Measurements from ENCODE around the gene ACOT6. TPM values are rescaled to one million over a fixed set of nuclear protein-coding genes. Genes with fewer than 3 reads are reported as not detected.

The ACOT6 gene
- total RNA-seq, 2 donors from 2014 or later: not detected

DNA sequence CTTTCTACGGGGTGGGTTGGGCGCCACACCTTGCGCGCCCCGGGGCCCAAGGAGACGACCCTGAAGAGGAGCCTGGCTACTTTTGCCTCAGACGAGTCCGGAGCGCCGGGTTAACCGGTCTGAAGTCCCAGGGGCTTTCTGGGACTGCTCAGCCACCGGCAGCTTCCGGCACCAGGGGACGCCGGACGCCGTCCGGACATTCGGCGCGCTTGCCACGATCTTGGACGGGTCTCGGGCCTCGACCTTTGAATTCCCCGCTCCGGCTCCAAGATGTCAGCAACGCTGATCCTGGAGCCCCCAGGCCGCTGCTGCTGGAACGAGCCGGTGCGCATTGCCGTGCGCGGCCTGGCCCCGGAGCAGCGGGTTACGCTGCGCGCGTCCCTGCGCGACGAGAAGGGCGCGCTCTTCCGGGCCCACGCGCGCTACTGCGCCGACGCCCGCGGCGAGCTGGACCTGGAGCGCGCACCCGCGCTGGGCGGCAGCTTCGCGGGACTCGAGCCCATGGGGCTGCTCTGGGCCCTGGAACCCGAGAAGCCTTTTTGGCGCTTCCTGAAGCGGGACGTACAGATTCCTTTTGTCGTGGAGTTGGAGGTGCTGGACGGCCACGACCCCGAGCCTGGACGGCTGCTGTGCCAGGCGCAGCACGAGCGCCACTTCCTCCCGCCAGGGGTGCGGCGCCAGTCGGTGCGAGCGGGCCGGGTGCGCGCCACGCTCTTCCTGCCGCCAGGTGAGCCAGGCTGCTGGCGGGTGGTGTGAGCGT lies 20.4 kb upstream of the ACOT6 start, which contains the start of gene ACOT4:
ACOT4 (plus strand) TSS at position 184 of the 760 bp plus-strand sequence; CDS start at position 271, 87 bp downstream.
- DNase-seq: peak; percentile 32 to 67
- intact Hi-C loops (cut with DNase I, micrococcal nuclease): no loop called here
- peak; percentile 97 for ATAC-seq

DNA sequence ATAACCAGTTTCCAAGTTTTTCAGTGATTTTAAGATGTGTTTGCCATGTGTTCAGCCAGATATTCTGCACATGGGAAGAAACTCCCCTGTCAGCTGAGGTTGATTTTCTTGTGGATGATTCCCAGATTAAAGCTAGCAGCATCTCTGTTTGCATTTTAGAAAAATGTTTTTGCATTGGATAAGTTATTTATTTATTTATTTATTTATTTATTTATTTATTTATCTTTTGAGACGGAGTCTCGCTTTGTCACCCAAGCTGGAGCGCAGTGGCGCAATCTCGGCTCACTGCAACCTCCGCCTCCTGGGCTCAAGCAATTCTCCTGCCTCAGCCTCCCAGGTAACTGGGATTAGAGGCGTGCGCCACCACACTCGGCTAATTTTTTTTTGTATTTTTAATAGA lies 17.8 kb upstream of the ACOT6 start:
- ATAC-seq: no peak

DNA sequence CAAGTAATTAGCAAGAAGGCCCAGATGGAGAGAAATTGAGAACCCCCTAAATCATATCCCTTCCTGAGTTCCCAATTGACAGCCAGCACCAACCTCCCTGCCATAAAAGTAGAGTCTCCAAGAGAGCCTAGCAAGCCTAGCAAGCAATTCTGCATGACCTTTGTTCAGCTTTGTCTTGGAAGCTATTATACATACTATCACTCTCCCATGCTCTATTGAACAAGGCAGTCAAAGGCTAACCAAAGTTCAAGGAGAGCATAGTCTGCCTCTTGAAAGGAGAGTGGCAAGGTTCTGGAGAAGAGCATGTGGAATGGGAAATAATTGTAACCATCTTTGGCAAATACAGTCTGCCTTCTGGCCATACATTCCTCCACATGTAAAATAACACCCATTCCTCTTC lies 12.8 kb upstream of the ACOT6 start:
- ATAC-seq: peak; percentile 99

More for the DNA sequence above, 17.8 kb upstream of the ACOT6 start:
- no peak for DNase-seq
- intact Hi-C loops (cut with DNase I, micrococcal nuclease): no loop called here

DNA sequence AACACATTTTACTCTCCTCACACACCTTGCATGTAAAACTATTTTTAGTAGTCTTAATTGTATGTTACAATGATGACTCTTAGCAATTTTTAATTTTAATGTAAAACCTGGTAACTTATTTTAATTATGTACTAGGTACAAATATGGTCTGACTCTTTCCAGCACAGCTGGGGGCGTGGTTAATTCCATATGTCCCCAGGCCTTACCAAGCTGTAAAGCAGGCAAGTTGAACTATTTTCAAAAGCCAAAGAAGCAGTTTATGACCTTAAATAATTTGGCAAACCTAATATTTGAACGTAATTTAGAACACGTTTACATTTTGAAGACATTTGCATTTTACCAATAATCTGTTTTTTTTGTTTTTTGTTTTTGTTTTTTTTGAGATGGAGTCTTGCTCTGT lies 9.3 kb upstream of the ACOT6 start:
- ATAC-seq (no peak), DNase-seq (no peak)
- intact Hi-C loops (cut with DNase I, micrococcal nuclease): no loop called here

More for the DNA sequence above, 12.8 kb upstream of the ACOT6 start:
- intact Hi-C loops (cut with DNase I, micrococcal nuclease): no loop called here
- no peak for DNase-seq

DNA sequence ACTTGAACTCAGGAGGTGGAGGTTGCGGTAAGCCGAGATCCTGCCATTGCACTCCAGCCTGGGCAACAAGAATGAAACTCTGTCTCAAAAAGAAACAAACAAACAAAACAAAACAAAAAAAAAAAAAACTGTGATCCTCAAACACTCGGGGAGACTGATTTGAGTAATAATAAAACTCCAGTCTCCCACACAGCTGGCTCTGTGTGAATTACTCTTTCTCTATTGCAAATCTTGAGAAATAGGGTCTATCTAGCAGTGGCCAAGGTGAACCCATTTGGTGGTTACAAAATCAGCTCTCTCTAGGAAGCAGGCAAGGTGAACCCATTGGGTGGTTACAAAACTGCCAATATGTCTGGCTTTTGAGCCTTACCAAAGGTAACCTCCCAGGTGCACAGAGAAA lies 6.0 kb upstream of the ACOT6 start:
- ATAC-seq: no peak
- intact Hi-C loops (cut with DNase I, micrococcal nuclease): no loop called here
- DNase-seq: no peak

DNA sequence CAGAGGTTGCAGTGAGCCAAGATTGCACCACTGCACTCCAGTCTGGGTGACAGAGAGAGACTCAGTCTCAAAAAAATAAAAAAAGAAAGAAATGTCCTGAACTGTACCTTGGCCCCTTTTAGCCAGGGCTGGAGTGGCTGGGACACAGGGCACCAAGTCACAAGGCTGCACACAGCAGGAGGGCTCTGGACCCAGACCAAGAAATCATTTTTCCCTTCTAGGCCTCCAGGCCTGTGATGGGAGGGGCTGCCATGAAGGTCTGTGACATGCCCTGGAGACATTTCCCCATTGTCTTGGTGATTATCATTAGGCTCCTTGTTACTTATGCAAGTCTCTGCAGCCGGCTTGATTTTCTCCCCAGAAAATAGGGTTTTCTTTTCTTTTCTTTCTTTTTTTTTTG lies 5.1 kb upstream of the ACOT6 start:
- ATAC-seq (no peak), DNase-seq (no peak)
- intact Hi-C loops (cut with DNase I, micrococcal nuclease): no loop called here

DNA sequence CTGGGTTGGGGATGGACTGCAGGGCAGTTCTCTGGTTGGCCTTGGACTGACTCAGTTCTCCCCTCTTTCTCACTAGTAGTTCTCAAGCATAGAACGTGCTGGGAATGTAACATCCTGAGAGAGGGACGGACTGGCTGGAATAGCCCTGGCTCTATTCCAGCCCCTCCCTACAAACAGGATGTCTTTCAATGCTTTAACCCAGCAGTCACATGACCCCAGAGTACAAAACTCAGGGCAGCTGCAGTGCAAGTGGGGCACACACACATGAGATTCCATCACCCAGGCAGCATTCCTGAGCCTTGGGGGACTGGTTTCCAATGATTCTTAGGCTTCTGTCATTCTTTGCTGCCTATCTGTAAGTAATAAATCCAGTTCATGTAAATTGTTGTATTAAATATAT lies 1.6 kb upstream of the ACOT6 start:
- no peak for DNase-seq
- intact Hi-C loops (cut with DNase I, micrococcal nuclease): no loop called here
- no peak for ATAC-seq

DNA sequence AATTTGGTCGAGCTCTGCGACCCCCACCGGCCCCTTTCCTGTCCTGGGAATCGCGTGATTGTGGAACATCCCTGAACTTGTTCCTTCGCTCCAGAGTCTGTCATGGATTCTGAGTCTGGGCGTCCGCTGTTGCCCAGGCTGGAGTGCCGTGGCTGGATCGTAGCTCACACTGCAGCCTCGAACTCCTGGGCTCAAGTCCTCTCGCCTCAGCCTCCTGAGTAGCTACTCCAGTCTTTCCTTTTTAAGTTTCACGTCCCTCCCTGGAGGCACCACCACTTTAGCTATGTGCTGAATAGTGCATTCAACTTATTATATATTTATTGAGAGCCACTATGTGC lies 698 bp downstream of the ACOT6 start:
- ATAC-seq (peak; percentile 34), DNase-seq (no peak)
- intact Hi-C loops (cut with DNase I, micrococcal nuclease): no loop called here

DNA sequence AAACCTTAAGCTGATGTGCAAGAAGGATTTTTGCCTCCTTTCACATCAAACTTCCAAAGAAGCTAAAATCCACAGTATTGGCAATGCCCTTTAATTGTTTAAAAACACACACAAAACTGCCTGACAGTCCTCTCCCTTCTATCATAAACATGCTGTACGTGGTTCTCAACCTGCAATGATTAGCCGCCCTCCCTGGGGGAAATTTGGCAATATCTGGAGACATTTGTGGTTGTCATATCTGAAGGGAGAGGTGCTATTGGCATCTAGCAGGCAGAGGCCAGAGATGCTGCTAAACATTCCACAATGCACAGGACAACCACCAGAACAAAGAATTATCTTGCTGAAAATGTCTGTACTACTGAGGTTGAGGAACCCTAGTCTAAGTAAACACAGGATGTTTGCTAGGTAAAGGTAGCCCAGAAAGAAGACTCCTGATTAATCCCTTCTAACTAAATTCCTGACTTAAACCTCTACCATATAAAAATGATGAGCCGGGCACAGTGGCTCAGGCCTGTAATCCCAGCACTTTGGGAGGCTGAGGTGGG lies 1.2 kb downstream of the ACOT6 start:
- ATAC-seq (no peak), DNase-seq (no peak)
- intact Hi-C loops (cut with DNase I, micrococcal nuclease): no loop called here

DNA sequence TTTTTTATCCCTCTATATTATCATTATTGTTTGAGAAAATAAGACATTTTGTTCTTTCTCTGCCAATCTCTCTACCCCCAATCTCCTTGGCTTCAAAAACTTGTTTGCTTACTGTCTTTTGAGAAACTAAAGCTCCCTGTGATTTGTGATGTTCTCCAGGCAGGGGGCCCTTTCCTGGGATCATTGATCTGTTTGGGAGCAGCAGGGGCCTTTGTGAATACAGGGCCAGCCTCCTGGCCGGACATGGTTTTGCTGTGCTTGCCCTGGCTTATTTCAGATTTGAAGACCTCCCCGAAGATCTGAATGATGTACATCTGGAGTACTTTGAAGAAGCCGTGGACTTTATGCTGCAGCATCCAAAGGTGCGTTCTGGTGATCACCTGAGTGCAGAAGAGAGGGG lies 4.5 kb downstream of the ACOT6 start:
- intact Hi-C loops (cut with DNase I, micrococcal nuclease): no loop called here
- ATAC-seq: no peak
- no peak for DNase-seq

DNA sequence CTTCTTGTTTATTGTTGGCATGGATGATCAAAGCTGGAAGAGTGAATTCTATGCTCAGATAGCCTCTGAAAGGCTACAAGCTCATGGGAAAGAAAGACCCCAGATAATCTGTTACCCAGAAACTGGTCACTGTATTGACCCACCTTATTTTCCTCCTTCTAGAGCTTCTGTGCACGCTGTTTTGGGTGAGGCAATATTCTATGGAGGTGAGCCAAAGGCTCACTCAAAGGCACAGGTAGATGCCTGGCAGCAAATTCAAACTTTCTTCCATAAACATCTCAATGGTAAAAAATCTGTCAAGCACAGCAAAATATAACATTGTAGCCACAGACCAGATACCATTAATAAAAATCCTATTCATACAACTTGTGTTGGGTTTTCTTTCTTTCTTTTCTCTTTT lies 7.2 kb downstream of the ACOT6 start:
- no peak for DNase-seq
- intact Hi-C loops (cut with DNase I, micrococcal nuclease): no loop called here
- no peak for ATAC-seq

DNA sequence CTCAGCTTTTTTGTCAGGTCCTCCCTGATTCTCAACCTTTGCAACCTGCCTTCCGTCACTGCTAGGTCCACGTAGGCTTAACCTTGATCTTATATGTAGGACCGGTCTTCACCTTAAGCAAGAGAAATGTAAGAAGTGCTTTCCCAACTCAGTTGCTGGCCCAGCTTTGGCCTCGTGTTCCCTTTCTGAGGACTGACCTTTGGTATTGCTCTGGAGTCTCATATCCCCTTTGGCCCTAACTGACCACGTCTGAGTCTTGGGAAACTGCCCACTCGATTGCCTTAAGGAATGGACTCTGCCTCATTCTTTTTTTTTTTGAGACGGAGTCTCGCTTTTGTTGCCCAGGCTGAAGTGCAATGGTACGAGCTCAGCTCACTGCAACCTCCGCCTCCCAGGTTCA lies 8.0 kb downstream of the ACOT6 start:
- intact Hi-C loops (cut with DNase I, micrococcal nuclease): no loop called here
- ATAC-seq (no peak), DNase-seq (no peak)

DNA sequence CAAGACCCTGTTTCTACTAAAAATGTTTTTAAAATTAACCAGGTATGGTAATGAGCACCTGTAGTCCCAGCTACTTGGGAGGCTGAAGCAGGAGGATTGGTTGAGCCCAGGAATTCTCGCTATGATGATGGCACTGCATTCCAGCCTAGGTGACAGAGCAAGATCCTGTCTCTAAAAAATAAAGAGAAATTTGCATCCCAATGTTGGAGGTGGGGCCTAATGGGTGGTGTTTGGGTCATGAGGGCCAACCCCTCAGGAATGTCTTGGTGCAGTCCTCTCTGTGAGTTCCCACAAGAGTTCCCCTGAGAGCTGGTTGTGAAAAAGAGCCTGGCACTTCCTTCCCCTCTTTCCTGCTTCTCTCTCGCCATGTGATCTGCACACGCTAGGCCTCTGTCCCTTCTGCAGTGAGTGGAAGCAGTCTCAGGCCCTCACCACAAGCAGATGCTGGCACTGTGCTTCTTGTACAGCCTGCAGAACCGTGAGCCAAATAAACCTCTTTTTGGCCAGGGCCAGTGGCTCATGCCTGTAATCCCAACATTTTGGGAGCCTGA lies 11.3 kb downstream of the ACOT6 start:
- DNase-seq (no peak), ATAC-seq (no peak)
- intact Hi-C loops (cut with DNase I, micrococcal nuclease): no loop called here

DNA sequence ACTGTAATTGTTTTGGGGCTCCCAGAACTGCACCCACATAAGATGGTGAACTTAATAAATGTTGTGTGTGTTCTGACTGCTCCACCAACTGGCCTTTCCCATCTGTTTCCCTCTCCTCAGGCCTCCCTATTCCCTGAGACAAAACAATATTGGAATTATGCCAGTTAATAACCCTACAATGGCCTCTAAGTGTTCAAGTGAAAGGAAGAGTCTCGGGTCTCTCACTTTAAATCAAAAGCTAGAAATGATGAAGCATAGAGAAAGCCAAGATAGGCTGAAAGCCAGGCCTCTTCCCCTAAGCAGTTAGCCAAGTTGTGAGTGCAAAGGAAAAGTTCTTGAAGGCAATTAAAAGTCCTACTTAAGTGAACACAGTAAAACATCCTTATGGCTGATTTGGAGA lies 13.4 kb downstream of the ACOT6 start:
- intact Hi-C loops (cut with DNase I, micrococcal nuclease): no loop called here
- ATAC-seq: no peak
- DNase-seq: no peak

DNA sequence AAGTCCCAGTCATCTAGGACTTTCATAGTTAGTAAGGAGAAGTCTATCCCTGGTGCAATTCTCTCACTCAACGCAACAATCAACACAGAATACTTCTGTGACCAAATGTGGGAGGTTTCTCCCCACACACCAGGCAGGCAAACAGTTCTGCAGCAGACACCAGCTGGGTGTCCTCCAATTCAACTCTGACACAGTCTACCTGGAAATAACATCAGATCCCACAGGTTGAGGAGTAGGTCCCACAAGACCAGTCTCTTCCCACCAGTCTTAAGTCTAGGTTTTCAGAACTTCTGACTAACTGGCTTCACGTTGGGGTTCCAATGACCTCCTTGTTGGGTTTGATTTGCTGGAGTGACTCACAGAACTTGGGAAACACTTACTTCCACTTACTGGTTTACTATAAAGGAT lies 14.8 kb downstream of the ACOT6 start:
- ATAC-seq: no peak
- no peak for DNase-seq
- intact Hi-C loops (cut with DNase I, micrococcal nuclease): no loop called here

DNA sequence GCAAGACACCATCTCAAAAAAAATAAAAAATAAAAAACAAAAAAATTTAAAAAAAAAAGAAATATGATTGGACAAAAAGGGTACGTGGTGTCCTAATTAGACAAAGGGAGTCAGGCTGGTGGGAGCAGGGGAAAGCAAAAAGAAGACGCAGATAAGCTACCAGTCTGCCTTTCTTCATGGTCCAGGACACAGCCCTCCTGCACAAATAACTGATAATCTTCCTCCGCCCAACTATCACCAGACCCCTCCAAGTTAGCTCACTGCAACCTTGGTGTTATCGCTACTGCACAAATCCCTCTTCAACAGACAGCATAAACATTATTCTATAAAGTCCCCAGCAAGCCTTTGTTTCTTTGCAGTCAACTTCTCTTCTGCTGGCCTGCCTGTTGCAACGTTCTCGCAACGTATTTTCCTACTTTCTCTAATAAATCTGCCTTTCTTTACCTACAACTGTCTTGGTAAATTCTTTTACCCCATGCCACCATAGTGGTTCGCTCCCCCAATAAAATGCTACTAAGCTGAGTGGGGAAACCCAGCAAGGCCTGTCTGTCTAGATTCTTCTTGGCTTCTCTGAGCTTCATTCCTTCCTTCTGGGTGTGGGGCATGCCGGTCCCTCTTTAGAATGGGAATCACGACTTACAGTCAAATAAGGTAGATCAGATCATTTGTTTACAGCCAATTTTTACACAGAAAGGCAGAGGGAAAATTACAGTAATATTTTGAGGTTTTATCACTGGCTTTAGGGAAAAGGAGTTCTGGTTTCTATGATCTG lies 17.9 kb downstream of the ACOT6 start:
- intact Hi-C loops (cut with DNase I, micrococcal nuclease): loop anchor here in 1 of 2 donors (5.0 kb wide), 1 partner anchor 123 kb away; no protein-coding TSS in a partner anchor
- DNase-seq (no peak), ATAC-seq (no peak)

DNA sequence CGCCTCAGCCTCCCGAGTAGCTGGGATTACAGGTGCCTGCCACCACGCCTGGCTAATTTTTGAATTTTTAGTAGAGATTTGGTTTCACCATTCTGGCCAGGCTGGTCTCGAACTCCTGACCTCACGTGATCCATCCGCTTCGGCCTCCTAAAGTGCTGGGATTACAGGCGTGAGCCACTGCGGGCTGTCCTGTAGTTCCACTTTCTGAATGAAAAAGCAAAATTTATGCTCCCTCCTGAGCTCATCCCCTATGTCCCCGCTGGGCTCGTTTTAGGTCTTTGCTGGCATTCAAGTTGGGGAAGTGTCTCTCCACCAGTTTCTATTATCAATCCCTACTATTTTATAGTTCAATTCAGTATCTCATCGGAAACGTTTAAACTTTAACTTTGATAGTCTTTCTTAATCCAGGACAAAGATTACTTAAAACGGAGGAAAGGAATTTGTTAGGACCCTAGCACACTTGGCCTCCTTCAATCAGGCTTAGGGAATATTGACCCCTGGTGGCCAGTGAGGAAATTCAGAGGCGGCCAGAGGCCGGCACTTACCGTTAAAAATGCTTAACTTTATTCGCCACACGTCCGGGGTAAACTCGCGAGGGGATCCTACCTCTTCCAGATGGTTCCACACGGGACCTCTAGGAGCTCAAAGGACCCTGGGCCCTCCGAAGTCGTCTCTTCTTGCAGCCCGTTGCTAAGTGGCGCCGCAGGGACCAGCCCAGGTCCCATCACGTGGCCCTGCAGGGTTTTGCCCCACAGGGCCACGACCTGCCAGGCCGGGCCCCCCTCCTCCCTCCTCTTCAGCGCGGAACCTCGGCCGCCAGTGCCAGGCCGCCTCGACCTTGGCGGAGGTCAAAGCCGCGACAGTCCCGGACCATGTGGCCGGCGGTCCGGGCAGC lies 21.0 kb downstream of the ACOT6 start:
- peak; percentile 88 for ATAC-seq
- intact Hi-C loops (cut with DNase I, micrococcal nuclease): loop anchor here in 1 of 2 donors (5.0 kb wide), 1 partner anchor 126 kb away; no protein-coding TSS in a partner anchor
- peak; percentile 38 to 63 for DNase-seq

DNA sequence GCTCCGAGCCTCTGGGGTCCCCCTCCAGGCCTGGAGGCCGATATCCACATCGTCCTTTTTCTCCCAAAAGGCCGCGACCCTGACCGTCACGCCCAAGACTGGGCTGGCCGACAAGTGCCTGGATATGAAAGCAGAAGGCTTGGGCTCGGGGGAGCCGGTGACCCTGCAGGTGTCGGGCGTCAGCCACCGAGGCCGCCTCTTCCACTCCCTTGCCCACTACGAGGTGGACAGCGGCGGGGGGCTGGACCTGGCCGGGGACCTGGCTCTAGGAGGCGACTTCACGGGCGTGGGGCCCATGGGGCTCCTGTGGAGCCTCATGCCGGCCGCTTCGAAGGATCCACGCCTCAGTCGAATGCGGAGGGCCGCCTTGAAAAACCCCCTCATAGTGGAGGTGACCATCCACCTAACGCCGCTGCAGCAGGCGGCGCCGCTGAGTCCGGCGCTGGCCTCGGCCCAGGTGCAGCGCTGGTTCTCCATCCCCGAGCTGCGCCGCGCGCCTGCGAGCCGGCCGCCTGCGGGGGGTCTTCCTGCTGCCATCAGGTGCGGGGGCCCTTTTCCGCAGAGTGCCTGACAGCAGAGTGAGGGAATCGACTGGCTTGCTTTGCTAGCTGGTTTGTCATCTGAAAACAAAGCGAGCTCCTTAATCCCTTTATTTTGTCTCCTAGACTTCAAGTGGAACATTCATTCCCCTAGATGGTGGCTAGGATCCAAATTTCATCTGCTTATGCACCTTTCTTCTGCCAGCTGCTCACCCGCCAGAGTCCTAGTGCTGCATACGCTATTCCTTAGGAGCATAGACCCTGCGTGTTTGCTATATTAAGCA lies 21.9 kb downstream of the ACOT6 start:
- ATAC-seq (peak; percentile 82), DNase-seq (peak in 1 of 2 donors; percentile 50)
- intact Hi-C loops (cut with DNase I, micrococcal nuclease): loop anchor here in 1 of 2 donors (5.0 kb wide), 1 partner anchor 127 kb away; no protein-coding TSS in a partner anchor
